Urothelium cell line (cell line): ENCODE data around the gene ARHGAP9.
A peak's percentile ranks its signal among the peaks of the same experiment; 100 is the strongest.
"Not testable (repeated sequence)": the region's sequence is repeated elsewhere in the genome, so short reads cannot be mapped to it uniquely, and the experiment has no call there.

Experiments
- DNase-seq: peaks from one replicate; pipeline ENCODE4 v3.0.0; 2011; ENCODE audit warnings: low spot score, mixed read lengths
- FAIRE-seq: peaks from 2 replicates; lab custom pipeline; 2011; peaks lifted over from hg19 to GRCh38; lab: Jason Lieb, UNC

Gene ARHGAP9

DNA sequence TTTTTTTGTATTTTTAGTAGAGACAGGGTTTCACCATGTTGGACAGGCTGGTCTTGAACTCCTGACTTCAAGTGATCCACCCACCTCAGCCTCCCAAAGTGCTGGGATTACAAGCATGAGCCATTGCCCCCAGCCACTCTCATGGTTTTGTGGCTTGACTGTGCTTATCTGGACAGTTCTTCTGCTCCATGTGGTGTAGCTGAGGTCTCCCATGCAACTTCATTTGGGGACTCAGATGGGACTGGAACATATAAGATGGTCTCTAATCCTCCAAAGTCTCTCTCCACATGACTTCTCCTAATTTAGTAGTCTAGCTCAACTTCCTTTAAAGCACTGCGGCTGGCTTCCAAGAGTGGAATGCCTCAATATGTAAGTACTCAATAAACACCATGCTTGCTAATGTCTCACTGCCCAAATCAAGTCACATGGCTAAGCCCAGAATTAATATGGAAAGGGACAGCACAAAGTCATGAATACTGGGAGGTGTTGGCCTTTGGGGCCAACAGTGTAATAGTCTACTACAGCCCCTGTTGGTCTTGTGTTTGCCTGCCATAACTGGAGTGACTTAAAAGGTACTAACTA lies 37.7 kb downstream of the ARHGAP9 start:
- no peak for FAIRE-seq
- DNase-seq, result no peak

DNA sequence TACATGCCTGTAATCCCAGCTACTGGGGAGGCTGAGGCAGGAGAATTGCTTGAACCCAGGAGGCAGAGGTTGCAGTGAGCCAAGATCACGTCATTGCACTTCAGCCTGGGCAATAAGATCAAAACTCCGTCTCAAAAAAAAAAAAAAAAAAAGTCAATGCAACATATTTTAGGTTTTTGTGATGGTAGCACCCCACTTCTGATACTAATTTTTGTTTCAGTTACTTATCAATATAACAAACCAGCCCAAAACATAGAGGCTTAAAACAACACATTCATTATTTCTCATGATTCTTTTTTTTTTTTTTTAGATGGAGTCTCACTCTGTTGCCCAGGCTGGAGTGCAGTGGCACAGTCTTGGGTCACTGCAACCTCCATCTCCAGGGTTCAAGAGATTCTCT lies 38.3 kb downstream of the ARHGAP9 start:
- not testable (repeated sequence) for DNase-seq, FAIRE-seq

DNA sequence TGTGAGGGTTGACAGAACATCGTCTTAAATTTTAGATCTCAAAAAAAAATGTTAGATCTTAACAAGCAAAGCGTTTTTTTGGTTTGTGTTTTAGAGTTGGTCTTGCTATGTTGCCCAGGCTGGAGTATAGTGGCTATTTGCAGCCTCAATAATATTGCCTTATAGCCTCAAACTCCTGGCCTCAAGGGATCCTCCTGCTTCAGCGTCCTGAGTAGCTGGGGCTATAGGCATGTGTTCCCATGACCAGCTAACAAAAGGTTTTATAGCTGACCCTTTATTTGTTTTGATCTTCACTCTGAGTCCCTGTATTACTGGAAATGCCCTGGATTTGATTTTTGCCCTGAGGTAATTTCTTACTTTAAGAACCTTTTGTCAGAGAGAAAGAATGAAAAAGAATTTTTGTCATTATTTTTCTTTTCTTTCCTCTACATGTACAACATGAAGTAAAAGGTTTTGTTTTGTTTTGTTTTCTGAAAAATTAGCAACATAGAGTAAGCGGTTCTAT lies 39.9 kb downstream of the ARHGAP9 start:
- DNase-seq (no peak), FAIRE-seq (no peak)

DNA sequence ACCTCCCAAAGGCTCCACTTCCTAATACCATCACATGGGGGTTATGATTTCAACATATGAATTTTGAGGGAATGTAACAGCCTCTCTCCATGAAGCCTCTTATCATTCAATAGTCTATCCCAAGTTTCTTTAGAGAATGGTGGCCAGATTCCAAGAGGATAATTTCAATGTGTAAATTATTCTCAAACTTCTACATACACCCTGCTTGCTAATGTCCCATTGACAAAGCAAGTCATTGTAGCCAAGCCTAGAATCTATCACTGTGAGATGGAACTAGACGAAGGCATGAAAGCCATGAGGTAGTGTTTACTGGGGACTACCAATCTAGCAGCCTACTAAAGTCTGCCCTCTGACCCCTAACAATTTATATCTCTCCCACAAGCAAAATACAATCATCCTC lies 41.3 kb downstream of the ARHGAP9 start:
- no peak for DNase-seq
- FAIRE-seq, result no peak

DNA sequence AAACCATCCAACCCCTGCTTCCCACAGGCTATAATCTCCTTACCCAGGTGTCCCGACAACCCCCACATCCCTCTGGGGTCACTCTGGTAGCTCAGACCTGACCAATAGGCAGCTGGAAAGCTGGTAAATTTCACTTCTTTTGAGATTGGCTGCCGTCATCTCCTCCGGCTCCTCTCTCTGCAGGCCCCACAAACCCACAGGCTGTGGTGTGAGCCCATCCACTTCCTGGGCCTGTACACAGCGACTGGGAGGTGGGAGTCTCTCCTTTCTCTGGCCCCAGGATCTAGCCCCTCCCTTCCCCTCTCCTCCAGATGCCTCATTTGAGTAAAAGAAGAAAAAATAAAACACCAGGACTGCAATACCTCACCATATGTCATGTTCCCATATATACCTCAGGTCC lies 44.4 kb downstream of the ARHGAP9 start:
- FAIRE-seq (no peak), DNase-seq (no peak)

DNA sequence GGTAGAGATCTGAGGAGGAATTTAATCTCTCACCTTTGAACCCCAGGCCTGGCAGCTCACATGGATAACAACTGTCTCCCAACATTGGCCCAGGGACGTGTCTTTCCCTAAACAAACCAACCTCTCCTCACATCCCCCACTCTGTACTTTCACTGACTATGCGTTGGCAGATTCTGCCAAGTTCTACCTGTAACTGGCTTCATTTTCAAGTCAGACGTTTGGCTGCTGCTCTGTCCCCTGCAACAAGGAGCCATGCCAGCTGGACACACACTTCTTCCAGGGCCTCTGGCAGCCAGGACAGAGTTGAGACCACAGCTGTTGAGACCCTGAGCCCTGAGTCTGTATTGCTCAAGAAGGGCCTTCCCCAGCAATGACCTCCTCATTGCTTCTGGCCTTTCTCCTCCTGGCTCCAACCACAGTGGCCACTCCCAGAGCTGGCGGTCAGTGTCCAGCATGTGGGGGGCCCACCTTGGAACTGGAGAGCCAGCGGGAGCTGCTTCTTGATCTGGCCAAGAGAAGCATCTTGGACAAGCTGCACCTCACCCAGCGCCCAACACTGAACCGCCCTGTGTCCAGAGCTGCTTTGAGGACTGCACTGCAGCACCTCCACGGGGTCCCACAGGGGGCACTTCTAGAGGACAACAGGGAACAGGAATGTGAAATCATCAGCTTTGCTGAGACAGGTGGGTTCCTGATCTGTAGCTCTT lies 45.0 kb downstream of the ARHGAP9 start, which contains the start of gene INHBC:
TSS of gene INHBC (plus strand) at position 268 of the 707 bp plus-strand sequence. CDS start at position 371, 103 bp downstream.
- no peak for FAIRE-seq
- no peak for DNase-seq

DNA sequence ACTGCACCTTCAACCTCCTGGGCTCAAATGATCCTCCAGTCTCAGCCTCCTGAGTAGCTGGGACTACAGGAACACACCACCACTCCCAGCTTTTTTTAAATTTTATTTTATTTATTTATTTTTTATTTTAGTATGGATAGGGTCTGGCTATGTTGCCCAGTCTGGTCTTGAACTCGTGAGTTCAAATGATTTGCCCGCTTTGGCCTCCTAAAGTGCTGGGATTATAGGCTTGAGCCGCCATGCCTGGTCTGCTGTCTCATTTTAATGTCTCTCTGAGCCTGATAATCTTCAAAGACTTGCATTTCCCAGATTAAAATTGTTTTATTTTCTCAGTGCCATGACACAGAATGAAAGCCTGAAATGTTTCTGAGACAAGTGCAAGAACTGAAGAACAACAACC lies 46.3 kb downstream of the ARHGAP9 start:
- FAIRE-seq, result no peak
- no peak for DNase-seq

DNA sequence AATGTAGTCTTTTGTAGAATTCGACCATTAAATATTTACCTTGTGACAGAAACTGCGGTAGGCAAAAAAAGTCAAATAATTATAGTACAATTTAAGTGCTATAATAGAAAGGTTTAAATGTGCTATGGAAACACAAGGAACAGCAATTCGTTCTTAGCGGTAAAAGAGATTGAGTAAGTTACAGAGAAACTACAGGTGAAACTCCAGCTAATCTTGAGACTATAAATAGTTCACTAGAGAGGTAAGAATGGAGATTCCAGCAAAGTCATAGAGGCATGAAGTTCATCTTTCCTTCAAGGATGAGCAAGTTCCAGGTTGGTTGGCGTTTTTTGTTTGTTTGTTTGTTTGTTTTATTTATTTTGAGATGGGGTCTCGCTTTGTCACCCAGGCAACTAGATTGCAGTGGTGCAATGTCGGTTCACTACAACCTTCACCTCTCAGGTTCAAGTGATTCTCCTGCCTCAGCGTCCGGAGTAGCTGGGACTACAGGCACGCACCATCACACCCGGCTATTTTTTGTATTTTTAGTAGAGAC lies 47.9 kb downstream of the ARHGAP9 start:
- no peak for DNase-seq
- FAIRE-seq, result no peak

DNA sequence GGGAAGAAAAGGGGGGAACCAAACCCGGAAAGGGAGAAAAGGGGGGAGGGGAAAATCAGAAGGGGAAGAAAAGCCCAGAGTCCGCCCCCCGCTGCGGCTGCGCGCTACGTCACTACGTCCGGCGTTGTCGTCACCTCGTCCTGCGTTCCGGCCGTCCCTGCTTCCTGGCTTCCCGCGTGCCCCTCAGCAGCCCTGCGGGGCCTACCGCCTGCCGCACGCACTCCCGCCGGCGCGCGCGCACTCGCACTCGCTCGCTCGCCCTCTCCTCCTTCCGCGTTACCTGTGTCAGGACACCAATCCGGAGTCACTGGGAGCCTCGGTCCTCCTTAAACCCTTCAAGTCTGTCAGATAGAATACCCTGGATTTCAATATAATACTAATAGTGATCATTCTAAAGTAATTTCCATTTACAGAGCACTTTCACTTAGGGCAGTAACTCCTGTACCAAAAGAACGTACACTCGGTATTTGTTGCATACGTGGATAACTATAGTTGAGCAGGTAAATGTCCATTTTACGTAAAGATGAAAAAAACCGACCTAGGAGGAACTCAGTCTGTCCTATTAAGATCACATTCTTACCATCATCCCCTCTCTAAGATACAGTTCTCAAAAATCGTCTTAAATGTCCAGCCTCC lies 48.6 kb downstream of the ARHGAP9 start, which contains the start of gene R3HDM2:
TSS of gene R3HDM2 (minus strand) at position 113 of the 636 bp plus-strand sequence. CDS start 120,615 bp downstream, outside the sequence.
- FAIRE-seq (peak; percentile 32), DNase-seq (peak; percentile 97)

DNA sequence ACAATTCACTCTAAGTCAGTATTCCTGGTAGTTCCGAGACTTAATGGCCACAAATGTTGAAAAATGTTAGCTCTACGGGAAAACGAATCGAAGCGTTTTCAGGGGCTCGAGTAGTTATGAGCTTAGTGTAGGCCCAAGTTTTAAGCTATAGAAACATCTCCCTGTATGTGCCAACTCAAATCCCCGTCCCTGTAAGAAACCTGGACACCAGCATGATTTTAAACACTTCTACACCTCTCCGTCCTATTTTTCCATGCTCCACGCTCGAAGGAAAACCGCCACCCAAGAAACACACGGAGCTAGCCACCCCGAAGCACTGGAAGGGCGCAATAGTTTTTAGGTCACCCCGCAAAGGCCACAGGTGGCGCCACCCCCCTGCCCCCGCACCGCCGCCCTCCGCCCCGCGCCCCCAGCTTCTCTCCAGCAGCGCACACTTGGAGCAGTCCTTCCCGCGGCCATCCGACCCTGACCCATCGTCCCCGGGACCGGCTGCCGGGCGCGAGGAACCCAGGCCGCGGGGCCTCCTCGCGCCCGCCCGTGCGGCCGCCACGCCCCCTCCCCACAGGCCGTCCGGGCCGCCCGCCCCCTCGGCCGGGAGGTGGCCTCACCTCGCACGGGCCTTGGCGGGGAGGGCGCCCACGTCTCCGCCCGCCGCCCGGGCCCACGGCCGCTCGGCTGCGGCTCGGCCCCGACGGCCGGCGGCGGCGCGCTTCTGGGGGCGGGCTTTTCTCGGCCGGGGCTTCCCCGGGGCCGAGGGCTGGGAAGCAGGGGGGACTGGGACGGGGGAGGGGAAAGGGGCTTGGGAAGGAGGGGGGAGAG lies 49.3 kb downstream of the ARHGAP9 start:
- FAIRE-seq (no peak), DNase-seq (peak; percentile 87)

DNA sequence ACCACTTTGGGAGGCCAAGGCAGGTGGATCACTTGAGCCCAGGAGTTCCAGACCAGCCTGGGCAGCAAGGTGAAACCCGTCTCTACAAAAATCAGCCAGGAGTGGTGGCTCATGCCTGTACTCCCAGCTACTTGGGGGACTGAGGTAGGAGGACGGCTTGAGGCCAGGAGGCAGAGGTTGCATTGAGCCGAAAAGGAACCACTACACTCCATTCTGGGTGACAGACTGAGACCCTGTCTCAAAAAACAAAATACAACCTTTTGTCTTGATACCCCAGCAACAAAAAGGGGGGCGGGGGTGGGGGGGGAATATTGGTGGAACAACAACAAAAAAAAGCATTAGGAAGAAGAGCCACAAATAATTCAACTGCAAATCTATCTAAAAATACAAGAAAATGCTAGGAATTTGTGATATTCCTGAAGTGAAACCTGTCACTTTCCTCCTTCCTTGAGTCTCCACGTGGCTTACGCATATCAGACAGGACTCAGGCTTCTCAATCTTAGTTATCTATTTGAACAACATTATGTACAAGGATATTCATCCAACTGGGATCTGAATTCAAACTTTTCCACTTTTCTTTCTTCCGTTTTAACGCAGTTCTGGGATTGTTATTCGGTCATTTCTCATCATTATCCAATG lies 50.1 kb downstream of the ARHGAP9 start:
- FAIRE-seq (no peak), DNase-seq (no peak)

DNA sequence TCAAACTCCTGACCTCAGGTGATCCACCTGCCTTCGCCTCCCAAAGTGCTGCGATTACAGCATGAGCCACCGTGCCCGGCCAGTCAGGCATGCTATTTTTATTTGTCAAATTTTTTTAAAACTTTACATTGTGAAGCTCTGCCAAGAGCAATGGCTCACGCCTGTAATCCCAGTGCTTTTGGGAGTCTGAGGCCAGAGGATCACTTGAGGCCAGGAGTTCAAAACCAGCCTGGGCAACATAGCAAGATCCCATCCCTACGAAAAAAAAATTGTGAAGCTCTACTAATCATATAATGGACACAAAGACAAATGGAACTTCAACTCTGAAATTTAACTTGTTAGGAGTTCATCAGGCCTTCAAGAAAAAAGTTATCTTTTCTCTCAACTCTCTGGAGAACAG lies 50.7 kb downstream of the ARHGAP9 start:
- FAIRE-seq, result no peak
- DNase-seq, result no peak

DNA sequence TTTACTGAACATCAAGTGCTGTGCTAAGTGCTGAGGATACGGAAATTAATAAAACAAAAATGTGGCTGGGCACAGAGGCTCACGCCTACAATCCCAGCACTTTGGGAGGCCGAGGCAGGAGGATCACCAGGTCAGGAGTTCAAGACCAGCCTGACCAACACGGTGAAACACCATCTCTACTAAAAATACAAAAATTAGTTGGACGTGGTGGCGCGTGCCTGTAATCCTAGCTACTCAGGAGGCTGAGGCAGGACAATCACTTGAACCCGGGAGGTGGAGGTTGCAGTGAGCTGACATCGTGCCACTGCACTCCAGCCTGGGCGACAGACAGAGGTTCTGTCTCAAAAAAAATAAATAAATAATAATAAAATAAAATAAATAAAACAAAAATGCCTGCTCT lies 52.7 kb downstream of the ARHGAP9 start:
- not testable (repeated sequence) for FAIRE-seq, DNase-seq
